C4-2B (cell line): ENCODE results near the gene TRIM69.

Source experiments
- ZFX ChIP-seq: fragments of 450-650 bp; IDR thresholded peaks from 2 replicates; pipeline ENCODE4 v1.6.1; 2017
- TF ChIP-seq, protein P1 (sequence below): fragments of 450-650 bp; conservative IDR thresholded peaks from 2 replicates; pipeline ENCODE4 v1.5.1; 2017; ENCODE audit warnings: mild to moderate bottlenecking

DNA sequence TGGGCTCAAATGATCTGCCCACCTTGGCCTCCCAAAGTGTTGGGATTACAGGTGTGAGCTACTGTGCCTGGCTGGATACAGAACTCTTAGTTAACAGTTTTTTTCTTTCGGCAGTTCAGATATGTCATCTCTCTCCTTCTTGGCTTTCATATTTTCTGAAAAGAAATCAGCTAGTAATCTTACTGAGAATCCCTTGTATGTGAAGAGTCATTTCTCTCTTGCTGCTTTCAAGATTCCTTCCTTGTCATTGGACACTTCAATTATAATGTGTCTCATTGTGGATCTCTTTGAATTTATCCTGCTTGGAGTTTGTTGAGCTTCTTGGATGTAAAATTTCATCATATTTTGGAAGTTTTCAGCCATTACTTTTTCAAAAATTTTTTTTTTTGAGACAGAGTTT is 17.0 kb downstream of the TRIM69 start:
- TF ChIP-seq, protein P1, sequence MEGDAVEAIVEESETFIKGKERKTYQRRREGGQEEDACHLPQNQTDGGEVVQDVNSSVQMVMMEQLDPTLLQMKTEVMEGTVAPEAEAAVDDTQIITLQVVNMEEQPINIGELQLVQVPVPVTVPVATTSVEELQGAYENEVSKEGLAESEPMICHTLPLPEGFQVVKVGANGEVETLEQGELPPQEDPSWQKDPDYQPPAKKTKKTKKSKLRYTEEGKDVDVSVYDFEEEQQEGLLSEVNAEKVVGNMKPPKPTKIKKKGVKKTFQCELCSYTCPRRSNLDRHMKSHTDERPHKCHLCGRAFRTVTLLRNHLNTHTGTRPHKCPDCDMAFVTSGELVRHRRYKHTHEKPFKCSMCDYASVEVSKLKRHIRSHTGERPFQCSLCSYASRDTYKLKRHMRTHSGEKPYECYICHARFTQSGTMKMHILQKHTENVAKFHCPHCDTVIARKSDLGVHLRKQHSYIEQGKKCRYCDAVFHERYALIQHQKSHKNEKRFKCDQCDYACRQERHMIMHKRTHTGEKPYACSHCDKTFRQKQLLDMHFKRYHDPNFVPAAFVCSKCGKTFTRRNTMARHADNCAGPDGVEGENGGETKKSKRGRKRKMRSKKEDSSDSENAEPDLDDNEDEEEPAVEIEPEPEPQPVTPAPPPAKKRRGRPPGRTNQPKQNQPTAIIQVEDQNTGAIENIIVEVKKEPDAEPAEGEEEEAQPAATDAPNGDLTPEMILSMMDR, result no peak
- no peak for TF ChIP-seq ZFX
